Stimulated activated CD4-positive, alpha-beta T cell treated with anti-CD3 and anti-CD28 coated beads, TNF-alpha, amount 100 ng/mL, for 4 hours (primary cell): ENCODE data around the gene SPSB1.

Source experiments
- DNase-seq, 3 experiments: peaks; one replicate each; pipeline ENCODE4 v3.0.0-alpha.2; 2020; ENCODE audit warnings: low read depth in 3 of 3

SPSB1 gene

GRCh38 chr1:9388335-9389180 lies 95.9 kb downstream of the SPSB1 start:
- no peak for DNase-seq

GRCh38 chr1:9389968-9390367 lies 97.3 kb downstream of the SPSB1 start:
- no peak for DNase-seq

GRCh38 chr1:9391620-9392019 lies 98.9 kb downstream of the SPSB1 start:
- DNase-seq: no peak

- no peak for DNase-seq
Observed at GRCh38 chr1:9394010-9394409, 101.3 kb downstream of the SPSB1 start.

- no peak for DNase-seq
Observed at GRCh38 chr1:9395018-9395417, 102.3 kb downstream of the SPSB1 start.

- DNase-seq: no peak
Observed at GRCh38 chr1:9397047-9397446, 104.4 kb downstream of the SPSB1 start.

- DNase-seq: no peak
Observed at GRCh38 chr1:9397997-9398526, 105.4 kb downstream of the SPSB1 start.

GRCh38 chr1:9399510-9400424 lies 107.1 kb downstream of the SPSB1 start:
- DNase-seq: no peak

- no peak for DNase-seq
Observed at GRCh38 chr1:9400425-9401079, 107.9 kb downstream of the SPSB1 start.

GRCh38 chr1:9401080-9401453 lies 108.4 kb downstream of the SPSB1 start:
- no peak for DNase-seq

GRCh38 chr1:9402256-9402616 lies 109.5 kb downstream of the SPSB1 start:
- DNase-seq: no peak

- no peak for DNase-seq
Observed at GRCh38 chr1:9402717-9403225, 110.1 kb downstream of the SPSB1 start.

GRCh38 chr1:9404117-9404914 lies 111.6 kb downstream of the SPSB1 start:
- no peak for DNase-seq

GRCh38 chr1:9406111-9406510 lies 113.4 kb downstream of the SPSB1 start:
- no peak for DNase-seq

GRCh38 chr1:9410737-9411297 lies 118.1 kb downstream of the SPSB1 start:
- DNase-seq: no peak

- peak; percentile 26 to 50 (median 36) for DNase-seq
Observed at GRCh38 chr1:9413071-9413876, 120.6 kb downstream of the SPSB1 start.

GRCh38 chr1:9413877-9414213 lies 121.2 kb downstream of the SPSB1 start:
- DNase-seq: no peak

- no peak for DNase-seq
Observed at GRCh38 chr1:9416506-9416905, 123.8 kb downstream of the SPSB1 start.

GRCh38 chr1:9416918-9417500 lies 124.3 kb downstream of the SPSB1 start:
- DNase-seq: no peak

- DNase-seq: no peak
Observed at GRCh38 chr1:9417695-9418094, 125.0 kb downstream of the SPSB1 start.
